ENCODE data around the gene RHOF.

- TF ChIP-seq CTCF (IDR thresholded peaks at IDR 0.05) (no peak), POLR2A (IDR thresholded peaks at IDR 0.05) (no peak)
These were observed 44.6 kb upstream of the RHOF start for GRCh38 chr12:121838126-121838525.

Data from prostate gland (tissue), 2 donors.